Common myeloid progenitor, CD34-positive (primary cell): ENCODE results near the gene TBX4. TPM values are rescaled to one million over a fixed set of nuclear protein-coding genes. Genes with fewer than 3 reads are reported as not detected.

ENCODE experiments used
- CTCF ChIA-PET: fragments of 350-600 bp; sonication (Branson Sonifier 250); formaldehyde crosslinking; loops from one replicate; lab custom pipeline; 2021; ENCODE audit warnings: antibody characterized with exemption; lab: Charles Lee
- POLR2A ChIA-PET: fragments of 350-600 bp; sonication (Branson Sonifier 250); formaldehyde crosslinking; loops from one replicate; lab custom pipeline; 2021; ENCODE audit warnings: antibody characterized with exemption; lab: Charles Lee
- DNase-seq, 3 donors: peaks; one replicate each; pipeline versions ENCODE4 v3.0.0 to v3.0.0-alpha.2; 2013
- H3K27ac ChIP-seq, 2 experiments: 1 replicate in 1 of 2; 2 replicates in 1 of 2; pipeline ENCODE4 v1.7.0; 2013; ENCODE audit warnings: inconsistent platforms in 2 of 2, low read length in 2 of 2, mild to moderate bottlenecking in 2 of 2, low read depth in 1 of 2, moderate library complexity in 1 of 2; ENCODE audit not compliant: severe bottlenecking in 2 of 2, insufficient read depth in 1 of 2, poor library complexity in 1 of 2
- H3K27me3 ChIP-seq, 5 experiments: replicated peaks in 2 of 5; 1 replicate in 3 of 5; 2 replicates in 2 of 5; pipeline versions ENCODE4 v1.6.1 to v1.7.0; 2013; ENCODE audit warnings: low read length in 4 of 5, mild to moderate bottlenecking in 2 of 5, moderate library complexity in 2 of 5, inconsistent platforms in 1 of 5; ENCODE audit not compliant: insufficient read depth in 5 of 5, control insufficient read depth in 4 of 5
- H3K36me3 ChIP-seq, 4 experiments: 1 replicate in 2 of 4; 2 replicates in 2 of 4; pipeline versions ENCODE4 v1.6.1 to v1.7.0; 2013; ENCODE audit warnings: low read length in 3 of 4, control low read depth in 1 of 4, mild to moderate bottlenecking in 1 of 4; ENCODE audit not compliant: control insufficient read depth in 4 of 4, insufficient read depth in 4 of 4
- H3K4me1 ChIP-seq, 4 experiments: 1 replicate in 3 of 4; 2 replicates in 1 of 4; pipeline versions ENCODE4 v1.6.1 to v1.7.1; 2013; ENCODE audit warnings: low read length in 3 of 4, mild to moderate bottlenecking in 3 of 4, control low read depth in 1 of 4, inconsistent platforms in 1 of 4, moderate library complexity in 1 of 4; ENCODE audit not compliant: control insufficient read depth in 4 of 4, insufficient read depth in 4 of 4; ENCODE audit errors: control extremely low read depth in 1 of 4
- H3K4me3 ChIP-seq, 7 experiments: 1 replicate in 4 of 7; 2 replicates in 3 of 7; pipeline versions ENCODE4 v1.5.1 to v1.7.0; 2013; ENCODE audit warnings: mild to moderate bottlenecking in 7 of 7, low read length in 6 of 7, moderate library complexity in 6 of 7, inconsistent platforms in 2 of 7, low read depth in 2 of 7, control low read depth in 1 of 7; ENCODE audit not compliant: insufficient read depth in 4 of 7, control insufficient read depth in 1 of 7; ENCODE audit errors: extremely low read depth in 1 of 7
- H3K9me3 ChIP-seq, 5 experiments: 1 replicate in 4 of 5; 2 replicates in 1 of 5; pipeline versions ENCODE4 v1.6.1 to v1.7.1; 2013; ENCODE audit warnings: low read length in 4 of 5, mild to moderate bottlenecking in 2 of 5, inconsistent platforms in 1 of 5, low read depth in 1 of 5, moderate library complexity in 1 of 5; ENCODE audit not compliant: control insufficient read depth in 4 of 5, insufficient read depth in 2 of 5; ENCODE audit errors: control extremely low read depth in 1 of 5
- WGBS: methylation state at CpG from one replicate; pipeline ENCODE4 v1.1.5; 2013; ENCODE audit not compliant: insufficient coverage; 5-methylcytosine and 5-hydroxymethylcytosine counted together
- polyA plus RNA-seq: library from polyadenylated mRNA; unstranded; fragments of 120-200 nt; gene quantifications from one replicate; pipeline ENCODE4 v1.2.1, GENCODE V29; 2013

Gene TBX4
- not detected for polyA plus RNA-seq

DNA sequence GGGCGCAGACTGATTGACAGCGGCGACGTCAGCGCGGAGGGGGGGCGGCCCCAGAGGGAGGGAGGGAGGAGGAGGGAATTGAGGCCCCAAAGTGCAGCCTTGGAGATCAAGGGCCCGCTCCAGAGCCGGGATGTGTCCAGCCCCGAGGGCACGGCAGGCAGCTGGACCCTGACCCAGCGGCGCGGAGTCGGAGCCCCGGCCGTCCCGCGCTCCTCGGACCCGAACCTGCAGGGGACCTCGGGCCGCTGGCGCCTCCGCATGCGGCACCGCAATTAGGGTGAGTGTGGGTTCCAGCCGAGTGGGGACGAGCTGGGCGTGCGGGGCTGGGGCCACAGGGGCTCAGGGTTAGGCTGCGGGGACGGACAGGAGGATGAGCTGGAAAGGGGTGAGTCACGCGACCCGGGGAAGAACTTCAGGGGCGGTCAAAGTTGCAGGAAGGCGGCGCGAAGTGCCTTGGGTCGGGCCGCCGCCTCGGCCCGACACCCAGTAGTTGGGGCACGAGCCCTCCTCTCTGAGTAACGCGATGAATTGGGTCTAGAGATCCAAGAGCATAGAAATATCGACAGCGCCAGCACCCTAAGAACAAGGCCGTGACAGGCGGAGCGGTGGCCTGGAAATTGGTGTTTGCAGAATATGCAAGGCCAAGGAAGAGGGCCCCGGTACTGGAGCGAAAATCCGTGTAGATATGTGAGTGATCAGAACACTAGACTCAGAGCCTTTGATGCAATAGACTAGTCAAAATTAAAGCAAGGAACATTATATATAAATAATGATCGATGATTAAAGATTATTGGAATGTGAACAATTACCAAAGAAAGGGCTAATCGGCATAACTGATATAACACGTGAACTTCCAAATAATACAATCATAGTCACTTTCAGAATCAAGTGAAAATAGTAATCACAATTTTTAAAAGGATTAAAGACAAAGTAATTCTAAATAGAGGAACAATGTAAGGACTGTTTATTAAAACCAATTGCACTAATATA is at the start of gene TBX4:
TBX4 (plus strand) TSS at position 122 of the 990 bp plus-strand sequence. CDS start 4,069 bp downstream, outside the sequence.
- H3K9me3 ChIP-seq = no peaks in the 10 kb centered on the region
- no peak within 1 kb of the TSS for H3K27ac ChIP-seq
- WGBS = 8% methylated on average over 44 of the region's 59 CpGs
- H3K4me1 ChIP-seq = peaks cover 0 to 40% (median 22%) of the 10 kb centered on the region in 4 experiments
- peak within 1 kb of the TSS in 4 of 7 experiments; percentile 8 to 40 (median 30) for H3K4me3 ChIP-seq
- no peaks in the 10 kb centered on the region for H3K36me3 ChIP-seq
- ChIA-PET CTCF (no interaction called here), POLR2A (no interaction called here)
- peaks cover 23 to 97% (median 54%) of the 10 kb centered on the region in 5 experiments for H3K27me3 ChIP-seq
- no peak for DNase-seq

DNA sequence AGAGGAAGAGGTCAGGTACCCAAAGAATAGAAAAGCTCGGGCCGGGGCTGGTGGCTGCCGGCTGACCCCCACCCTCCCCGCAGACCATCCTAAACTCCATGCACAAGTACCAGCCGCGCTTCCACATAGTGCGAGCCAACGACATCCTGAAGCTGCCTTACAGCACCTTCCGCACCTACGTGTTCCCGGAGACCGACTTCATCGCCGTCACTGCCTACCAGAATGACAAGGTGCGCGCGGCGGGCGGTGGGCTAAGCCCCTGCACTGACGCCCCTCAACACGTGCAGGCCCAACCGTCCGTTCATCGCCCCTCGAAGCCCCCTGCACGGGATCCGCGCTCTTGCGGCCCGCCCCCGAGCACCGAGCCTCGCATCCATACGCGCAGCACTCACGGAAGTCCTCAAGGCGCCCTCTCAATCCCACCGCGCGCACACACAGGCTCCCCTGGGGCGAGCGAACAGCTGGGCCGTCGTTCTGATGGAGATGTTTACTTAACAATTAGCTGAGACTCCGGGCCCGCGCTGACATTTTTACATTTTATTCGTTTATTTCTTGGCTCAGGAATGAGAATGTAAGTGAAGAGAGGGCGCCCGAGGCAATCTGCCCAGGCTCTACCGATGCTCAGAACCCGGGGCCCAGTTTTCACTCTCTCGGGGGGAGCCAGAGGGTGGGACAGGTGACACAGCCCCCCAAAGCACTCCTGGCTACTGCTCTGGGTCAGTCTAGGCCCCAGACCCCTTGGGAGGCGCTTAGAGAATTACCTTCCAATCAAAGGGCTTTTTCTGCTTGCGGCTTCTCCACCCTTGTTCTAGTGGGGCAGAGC is 49.0 kb upstream of the TBX4 start:
- Histone ChIP-seq H3K36me3 (no peaks in the 10 kb centered on the region), H3K27me3 (peaks cover 0 to 96% (median 57%) of the 10 kb centered on the region in 5 experiments), H3K27ac (no peak overlapping the region), H3K9me3 (no peaks in the 10 kb centered on the region), H3K4me3 (peak overlapping the region in 2 of 7 experiments; percentile 11 to 42), H3K4me1 (peaks cover 0 to 49% (median 40%) of the 10 kb centered on the region in 4 experiments)
- POLR2A ChIA-PET = no interaction called here
- DNase-seq = peak in 2 of 3 donors; percentile 54 to 65
- WGBS = 2% methylated on average over 46 of the region's 55 CpGs
- CTCF ChIA-PET = interaction anchor here (1.3 to 2.1 kb wide), 3 partner anchors 9 to 51 kb away, joined by 4 to 11 read pairs (median 7); no protein-coding TSS in a partner anchor

DNA sequence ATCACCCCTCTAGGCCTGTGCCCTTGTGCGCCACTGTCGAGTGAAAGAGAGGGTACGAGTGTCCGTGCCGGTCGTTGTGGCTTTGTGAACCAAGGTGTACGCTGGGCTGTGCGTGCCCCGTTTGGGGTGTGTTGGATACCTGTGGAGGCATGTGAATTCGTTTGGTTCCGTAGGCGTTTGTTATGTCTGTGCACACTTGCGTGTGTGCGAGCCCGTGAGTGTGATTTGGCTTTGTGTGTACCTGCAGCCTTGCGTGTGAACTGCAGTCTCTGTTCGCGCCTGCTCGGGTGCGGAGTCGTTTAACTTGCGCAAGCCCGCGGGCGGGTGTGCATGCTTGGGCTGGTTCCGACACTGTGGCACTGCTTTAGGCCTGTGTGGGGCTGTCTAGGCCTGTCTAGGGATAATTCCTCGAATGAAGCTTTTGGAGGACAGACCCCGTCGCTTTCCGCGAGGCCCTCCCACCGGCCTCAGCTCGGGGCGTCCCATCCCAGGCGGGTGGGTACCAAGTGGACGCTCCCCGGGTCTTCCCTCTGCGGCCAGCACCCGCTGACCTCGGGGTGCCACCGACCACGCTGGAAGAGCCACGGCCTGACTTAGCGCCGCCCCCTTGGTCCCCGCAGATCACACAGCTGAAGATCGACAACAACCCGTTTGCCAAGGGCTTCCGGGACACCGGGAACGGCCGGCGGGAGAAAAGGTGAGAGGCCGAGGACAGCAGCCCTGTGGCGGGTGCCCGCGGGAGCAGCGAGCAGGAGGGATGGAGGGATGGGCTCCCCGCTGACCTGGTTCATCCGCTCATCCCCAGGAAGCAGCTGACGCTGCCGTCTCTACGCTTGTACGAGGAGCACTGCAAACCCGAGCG is 48.2 kb upstream of the TBX4 start:
- H3K4me1 ChIP-seq = peaks cover 0 to 50% (median 37%) of the 10 kb centered on the region in 4 experiments
- 3% methylated on average over 48 of the region's 66 CpGs for WGBS
- CTCF ChIA-PET = interaction anchor here (1.3 to 2.1 kb wide), 2 partner anchors 8 to 10 kb away, joined by 7 to 11 read pairs; no protein-coding TSS in a partner anchor
- H3K27me3 ChIP-seq = peaks cover 0 to 96% (median 63%) of the 10 kb centered on the region in 5 experiments
- H3K27ac ChIP-seq = no peak overlapping the region
- no peaks in the 10 kb centered on the region for H3K9me3 ChIP-seq
- peak in 1 of 3 donors; percentile 43 for DNase-seq
- H3K36me3 ChIP-seq = no peaks in the 10 kb centered on the region
- POLR2A ChIA-PET = no interaction called here
- H3K4me3 ChIP-seq = peak overlapping the region in 3 of 7 experiments; percentile 11 to 55 (median 42)

DNA sequence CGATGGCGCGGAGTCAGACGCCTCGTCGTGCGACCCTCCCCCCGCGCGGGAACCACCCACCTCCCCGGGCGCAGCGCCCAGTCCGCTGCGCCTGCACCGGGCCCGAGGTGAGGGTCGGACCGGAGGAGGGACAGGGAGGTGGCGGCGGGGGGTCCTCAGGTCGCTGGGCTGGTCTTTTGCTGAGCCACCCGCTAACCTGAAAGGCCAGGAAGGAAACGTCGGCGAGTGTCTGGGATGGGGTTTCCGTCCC is 47.6 kb upstream of the TBX4 start:
- ChIA-PET POLR2A (no interaction called here), CTCF (interaction anchor here (2.1 kb wide), 1 partner anchor 11 kb away, joined by 7 read pairs; no protein-coding TSS in a partner anchor)
- no peak for DNase-seq
- peaks cover 0 to 95% (median 64%) of the 10 kb centered on the region in 5 experiments for H3K27me3 ChIP-seq
- H3K4me3 ChIP-seq = peak overlapping the region in 3 of 7 experiments; percentile 11 to 55 (median 42)
- H3K4me1 ChIP-seq = peaks cover 0 to 47% (median 36%) of the 10 kb centered on the region in 4 experiments
- H3K9me3 ChIP-seq = no peaks in the 10 kb centered on the region
- 4% methylated on average over 14 of the region's 27 CpGs for WGBS
- no peaks in the 10 kb centered on the region for H3K36me3 ChIP-seq
- no peak overlapping the region for H3K27ac ChIP-seq

DNA sequence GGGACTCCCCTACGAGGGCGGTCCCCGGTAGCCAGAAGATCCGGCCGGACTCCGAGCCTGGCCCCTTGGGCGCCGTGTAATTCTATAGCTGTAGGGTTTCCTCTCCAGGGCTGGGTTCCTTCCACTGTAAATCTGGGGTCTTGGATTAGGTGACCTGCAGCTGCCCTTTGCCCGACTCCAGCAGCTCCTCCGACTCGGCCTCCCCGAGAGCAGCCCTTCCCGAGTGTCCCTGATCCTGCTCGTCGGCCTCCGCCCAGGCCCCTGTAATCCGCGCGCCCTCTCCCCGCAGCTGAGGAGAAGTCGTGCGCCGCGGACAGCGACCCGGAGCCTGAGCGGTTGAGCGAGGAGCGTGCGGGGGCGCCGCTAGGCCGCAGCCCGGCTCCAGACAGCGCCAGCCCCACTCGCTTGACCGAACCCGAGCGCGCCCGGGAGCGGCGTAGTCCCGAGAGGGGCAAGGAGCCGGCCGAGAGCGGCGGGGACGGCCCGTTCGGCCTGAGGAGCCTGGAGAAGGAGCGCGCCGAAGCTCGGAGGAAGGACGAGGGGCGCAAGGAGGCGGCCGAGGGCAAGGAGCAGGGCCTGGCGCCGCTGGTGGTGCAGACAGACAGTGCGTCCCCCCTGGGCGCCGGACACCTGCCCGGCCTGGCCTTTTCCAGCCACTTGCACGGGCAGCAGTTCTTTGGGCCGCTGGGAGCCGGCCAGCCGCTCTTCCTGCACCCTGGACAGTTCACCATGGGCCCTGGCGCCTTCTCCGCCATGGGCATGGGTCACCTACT is 47.1 kb upstream of the TBX4 start:
- Histone ChIP-seq H3K9me3 (no peaks in the 10 kb centered on the region), H3K4me1 (peaks cover 4 to 48% (median 38%) of the 10 kb centered on the region in 4 experiments), H3K4me3 (peak overlapping the region in 3 of 7 experiments; percentile 40 to 55 (median 42)), H3K36me3 (no peaks in the 10 kb centered on the region), H3K27ac (no peak overlapping the region), H3K27me3 (peaks cover 0 to 98% (median 68%) of the 10 kb centered on the region in 5 experiments)
- ChIA-PET CTCF (interaction anchor here (2.1 kb wide), 1 partner anchor 11 kb away, joined by 7 read pairs; no protein-coding TSS in a partner anchor), POLR2A (no interaction called here)
- peak in 1 of 3 donors; percentile 44 for DNase-seq
- WGBS = 2% methylated on average over 66 of the region's 71 CpGs
